Adipocyte (in vitro differentiated cells): ENCODE results near the gene AZIN2.
A peak's percentile ranks its signal among the peaks of the same experiment; 100 is the strongest.

Source experiments
- DNase-seq: peaks from one replicate; pipeline ENCODE4 v3.0.0-alpha.2; 2015; ENCODE audit warnings: low read depth
- H3K27me3 ChIP-seq: replicated peaks from 2 replicates; pipeline ENCODE4 v1.7.0; 2013; ENCODE audit warnings: mild to moderate bottlenecking, low read length, moderate library complexity; ENCODE audit not compliant: control insufficient read depth, insufficient read depth
- H3K36me3 ChIP-seq: 2 replicates; pipeline ENCODE4 v1.7.0; 2013; ENCODE audit warnings: low read length, mild to moderate bottlenecking, moderate library complexity; ENCODE audit not compliant: control insufficient read depth, insufficient read depth, severe bottlenecking
- H3K4me1 ChIP-seq: 2 replicates; pipeline ENCODE4 v1.7.0; 2013; ENCODE audit warnings: mild to moderate bottlenecking, low read length, moderate library complexity; ENCODE audit not compliant: control insufficient read depth, insufficient read depth
- H3K4me3 ChIP-seq: 2 replicates; pipeline ENCODE4 v1.7.0; 2013; ENCODE audit warnings: mild to moderate bottlenecking, low read length, moderate library complexity
- H3K9ac ChIP-seq: 2 replicates; pipeline ENCODE4 v1.7.0; 2013; ENCODE audit warnings: mild to moderate bottlenecking, low read length, moderate library complexity
- H3K9me3 ChIP-seq: 2 replicates; pipeline ENCODE4 v1.7.0; 2013; ENCODE audit warnings: mild to moderate bottlenecking, low read length, moderate library complexity; ENCODE audit not compliant: control insufficient read depth

The AZIN2 gene

DNA sequence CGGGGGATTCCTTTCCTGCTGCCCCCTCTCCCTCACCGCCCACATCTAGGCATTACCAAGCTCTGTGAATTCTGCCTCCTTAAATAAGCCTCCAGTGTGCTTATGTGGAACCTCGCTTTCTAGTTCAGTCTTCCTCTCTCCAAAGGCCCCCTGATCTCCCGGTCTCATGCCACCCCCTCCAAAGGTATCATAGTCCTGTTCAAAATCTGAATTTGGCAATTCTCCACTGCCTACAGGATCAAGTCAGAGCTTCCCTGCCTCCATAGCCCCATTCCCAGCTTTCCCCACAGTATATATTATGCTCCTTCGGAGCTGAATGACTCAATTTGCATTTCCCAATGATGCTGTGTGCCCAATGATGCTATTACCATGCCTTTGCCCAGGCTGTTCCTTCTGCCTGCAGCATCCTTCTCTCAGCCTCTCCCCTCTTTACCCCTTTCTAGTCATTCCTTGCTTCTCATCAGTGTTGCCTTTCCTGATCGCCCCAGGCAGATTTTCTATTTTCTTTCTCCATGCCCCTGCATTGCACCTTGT is 1.7 kb downstream of the AZIN2 start:
- DNase-seq, result peak; percentile 38
- Histone ChIP-seq H3K4me3 (no peak overlapping the region), H3K27me3 (no peaks in the 10 kb centered on the region), H3K36me3 (no peaks in the 10 kb centered on the region), H3K9me3 (no peaks in the 10 kb centered on the region), H3K4me1 (peaks cover 19% of the 10 kb centered on the region), H3K9ac (no peak overlapping the region)

DNA sequence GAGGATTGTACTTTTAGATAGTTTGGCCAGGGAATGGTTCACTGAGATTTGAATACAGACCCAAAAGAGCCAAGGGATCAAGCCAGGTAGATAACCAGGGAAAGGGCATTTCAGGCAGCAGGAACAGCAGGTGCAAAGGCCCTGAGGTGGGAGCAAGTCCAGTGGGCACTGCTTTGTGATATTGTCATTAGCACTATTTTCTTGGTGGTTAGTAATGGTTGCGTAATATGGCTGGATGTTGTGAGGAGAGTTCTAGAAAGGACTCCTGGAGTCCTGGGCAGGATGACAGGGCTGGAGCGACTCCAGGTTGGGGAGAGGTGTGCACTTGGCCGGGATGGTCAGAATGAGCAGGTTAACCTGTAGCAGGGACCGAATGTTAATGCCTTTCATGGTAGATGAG is 4.4 kb downstream of the AZIN2 start:
- H3K36me3 ChIP-seq, result no peaks in the 10 kb centered on the region
- peaks cover 22% of the 10 kb centered on the region for H3K4me1 ChIP-seq
- H3K4me3 ChIP-seq, result no peak overlapping the region
- DNase-seq, result no peak
- no peaks in the 10 kb centered on the region for H3K27me3 ChIP-seq
- H3K9me3 ChIP-seq, result no peaks in the 10 kb centered on the region
- no peak overlapping the region for H3K9ac ChIP-seq

DNA sequence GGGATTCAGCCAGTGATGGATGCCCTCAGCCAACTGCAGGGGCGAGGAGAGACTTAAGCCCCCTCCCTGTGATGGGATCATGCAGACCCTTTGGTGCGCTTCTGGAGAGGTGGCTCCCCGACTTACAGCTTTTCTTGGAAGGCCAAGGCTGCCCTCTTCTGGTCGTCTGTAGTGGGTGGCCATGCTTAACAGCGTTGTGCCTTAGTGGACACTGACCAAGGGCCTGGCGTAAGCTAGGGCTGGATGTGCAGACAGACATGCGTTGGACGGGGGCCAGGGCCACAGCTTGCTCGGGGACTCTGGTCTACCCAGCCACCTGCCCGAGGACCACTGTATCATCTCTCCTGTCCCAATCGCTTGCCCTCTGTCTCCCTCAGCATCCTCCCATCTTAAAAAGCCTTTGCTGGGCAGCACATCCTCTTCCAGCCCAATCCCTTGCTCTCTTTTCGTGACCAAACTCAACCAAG is 5.5 kb downstream of the AZIN2 start:
- H3K9me3 ChIP-seq, result no peaks in the 10 kb centered on the region
- no peak overlapping the region for H3K9ac ChIP-seq
- H3K4me1 ChIP-seq, result peaks cover 17% of the 10 kb centered on the region
- peak; percentile 88 for DNase-seq
- H3K27me3 ChIP-seq, result no peaks in the 10 kb centered on the region
- no peaks in the 10 kb centered on the region for H3K36me3 ChIP-seq
- no peak overlapping the region for H3K4me3 ChIP-seq

DNA sequence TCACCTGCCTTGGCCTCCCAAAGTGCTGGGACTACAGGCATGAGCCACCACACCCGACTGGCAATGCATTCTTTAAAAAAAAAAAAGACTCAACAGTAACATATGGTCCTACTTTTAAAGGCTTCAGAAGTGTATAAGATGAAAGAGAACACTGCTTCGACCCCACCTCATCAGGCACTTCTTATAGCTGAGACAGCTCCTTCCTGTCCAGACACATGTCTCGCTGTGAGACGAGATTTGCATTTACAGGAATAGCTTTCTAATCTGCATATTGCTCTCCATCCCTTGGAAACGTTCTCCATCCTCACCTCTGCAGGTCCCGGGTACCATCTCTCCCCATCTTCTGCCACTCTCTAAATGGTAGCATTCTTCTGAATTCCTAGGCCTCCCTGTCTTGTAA is 6.7 kb downstream of the AZIN2 start:
- Histone ChIP-seq H3K4me1 (peaks cover 5% of the 10 kb centered on the region), H3K9me3 (no peaks in the 10 kb centered on the region), H3K27me3 (no peaks in the 10 kb centered on the region), H3K4me3 (no peak overlapping the region), H3K9ac (no peak overlapping the region), H3K36me3 (no peaks in the 10 kb centered on the region)
- DNase-seq, result no peak

DNA sequence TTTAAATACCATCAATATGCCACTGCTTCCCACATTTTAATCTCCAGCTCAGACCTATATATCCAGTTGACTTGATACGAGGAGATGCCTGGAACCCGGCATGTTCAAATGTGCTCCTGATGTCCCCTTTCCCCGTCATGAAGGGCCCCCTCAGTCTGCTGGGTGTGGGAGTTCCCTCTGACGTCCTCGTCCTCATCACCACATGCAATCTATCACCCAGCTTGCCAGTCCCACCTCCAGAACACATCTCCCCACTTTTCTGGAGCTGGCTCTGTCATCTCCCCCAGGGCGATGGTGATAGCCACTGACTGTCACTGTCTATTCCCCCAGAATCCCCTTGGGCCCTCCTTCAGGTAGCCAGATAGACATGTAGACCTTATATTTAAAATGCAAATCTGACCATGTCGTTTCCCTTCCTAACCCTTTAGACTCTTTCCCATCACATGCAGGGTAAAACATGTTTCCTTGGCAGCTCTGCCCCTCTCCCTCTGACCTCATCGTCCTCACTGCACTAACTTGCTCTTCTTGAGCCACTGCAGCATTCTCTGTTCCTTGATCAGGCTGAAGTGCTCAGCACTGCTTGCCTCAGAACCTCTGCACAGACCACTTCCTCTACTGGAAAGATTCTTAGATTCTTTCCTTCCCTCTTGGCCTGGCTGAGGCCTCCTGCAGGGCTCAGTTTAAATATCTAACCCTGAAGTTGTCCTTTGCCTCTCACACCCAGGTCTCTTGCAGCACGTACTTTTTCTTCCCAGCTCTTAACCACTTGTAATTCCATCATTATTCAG is 7.4 kb downstream of the AZIN2 start:
- no peak overlapping the region for H3K4me3 ChIP-seq
- H3K36me3 ChIP-seq, result no peaks in the 10 kb centered on the region
- H3K4me1 ChIP-seq, result peaks cover 5% of the 10 kb centered on the region
- peak; percentile 33 for DNase-seq
- H3K9ac ChIP-seq, result no peak overlapping the region
- H3K9me3 ChIP-seq, result no peaks in the 10 kb centered on the region
- no peaks in the 10 kb centered on the region for H3K27me3 ChIP-seq

DNA sequence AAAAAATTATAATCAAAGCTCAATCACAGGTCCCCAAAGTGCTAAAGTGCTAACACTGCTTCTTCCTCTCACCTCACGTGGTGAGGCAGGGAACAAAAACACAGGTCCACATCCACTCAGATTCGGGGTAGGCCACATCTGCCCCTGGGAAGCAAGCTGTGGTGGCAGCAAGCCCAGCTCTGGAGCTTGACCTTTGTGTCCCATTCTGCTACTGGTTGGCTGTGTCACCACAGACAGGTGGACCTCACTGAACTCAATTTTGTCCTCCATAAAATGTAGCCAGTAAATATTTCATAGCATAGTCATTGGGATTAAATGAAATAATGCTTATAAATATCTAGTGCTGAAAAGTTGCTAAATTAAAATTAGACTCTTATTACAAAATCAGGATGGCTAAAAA is 8.5 kb downstream of the AZIN2 start:
- DNase-seq, result no peak
- Histone ChIP-seq H3K9ac (no peak overlapping the region), H3K9me3 (no peaks in the 10 kb centered on the region), H3K4me3 (no peak overlapping the region), H3K27me3 (no peaks in the 10 kb centered on the region), H3K36me3 (no peaks in the 10 kb centered on the region), H3K4me1 (peaks cover 5% of the 10 kb centered on the region)

DNA sequence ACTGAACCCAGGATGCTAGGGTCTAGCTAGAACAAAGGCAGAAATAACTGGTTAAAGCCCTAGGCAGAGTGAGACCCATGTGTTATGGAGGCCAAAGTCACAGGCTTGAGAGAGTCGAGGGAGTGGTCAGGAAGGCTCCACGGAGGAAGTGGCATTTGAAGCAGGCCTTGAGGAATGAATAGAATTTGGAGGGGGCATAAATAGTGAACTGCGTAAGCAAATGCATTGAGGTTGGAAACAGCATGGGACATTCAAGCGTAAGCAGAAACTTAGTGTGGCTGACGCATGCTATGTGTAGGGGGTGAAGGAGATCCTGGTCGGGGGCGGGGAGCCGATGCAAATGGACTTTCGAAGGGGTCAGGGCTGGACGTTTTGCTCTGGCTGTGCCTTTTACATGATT is 11.5 kb downstream of the AZIN2 start:
- DNase-seq, result no peak
- no peaks in the 10 kb centered on the region for H3K27me3 ChIP-seq
- H3K4me1 ChIP-seq, result peaks cover 16% of the 10 kb centered on the region
- no peak overlapping the region for H3K4me3 ChIP-seq
- no peak overlapping the region for H3K9ac ChIP-seq
- no peaks in the 10 kb centered on the region for H3K9me3 ChIP-seq
- peaks cover under 1% of the 10 kb centered on the region for H3K36me3 ChIP-seq

DNA sequence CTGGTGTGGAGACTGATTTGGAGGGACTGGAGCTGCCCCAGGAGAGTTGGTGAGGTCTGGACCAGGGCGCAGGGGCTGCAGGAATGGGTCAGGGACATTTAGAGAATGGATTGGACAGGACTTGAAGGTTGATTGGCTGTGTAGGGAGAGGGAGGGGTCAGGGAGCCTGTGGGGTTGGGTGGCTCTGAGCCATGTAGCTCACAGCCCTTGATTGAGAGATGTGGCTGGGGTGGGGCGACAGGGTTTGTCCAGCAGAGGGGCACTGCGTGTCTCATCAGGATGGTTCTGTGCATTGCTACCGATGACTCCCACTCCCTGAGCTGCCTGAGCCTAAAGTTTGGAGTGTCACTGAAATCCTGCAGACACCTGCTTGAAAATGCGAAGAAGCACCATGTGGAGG is 12.1 kb downstream of the AZIN2 start:
- no peak overlapping the region for H3K9ac ChIP-seq
- H3K27me3 ChIP-seq, result no peaks in the 10 kb centered on the region
- no peak overlapping the region for H3K4me3 ChIP-seq
- H3K36me3 ChIP-seq, result peaks cover 6% of the 10 kb centered on the region
- no peak for DNase-seq
- no peaks in the 10 kb centered on the region for H3K9me3 ChIP-seq
- H3K4me1 ChIP-seq, result peaks cover 16% of the 10 kb centered on the region

DNA sequence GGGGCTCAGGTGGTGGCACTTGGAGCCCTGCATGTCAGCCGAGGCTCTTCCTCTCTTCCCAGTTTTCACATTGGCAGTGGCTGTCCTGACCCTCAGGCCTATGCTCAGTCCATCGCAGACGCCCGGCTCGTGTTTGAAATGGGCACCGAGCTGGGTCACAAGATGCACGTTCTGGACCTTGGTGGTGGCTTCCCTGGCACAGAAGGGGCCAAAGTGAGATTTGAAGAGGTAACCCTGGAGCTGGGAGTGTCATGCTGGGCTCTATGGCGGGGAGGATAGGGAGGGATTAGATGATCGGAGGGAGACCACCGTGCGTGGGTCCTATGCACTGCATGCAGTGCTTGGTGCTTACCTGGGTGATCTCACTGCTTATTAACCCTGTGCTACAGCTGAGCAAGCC is 13.5 kb downstream of the AZIN2 start:
- peaks cover 28% of the 10 kb centered on the region for H3K4me1 ChIP-seq
- no peaks in the 10 kb centered on the region for H3K27me3 ChIP-seq
- no peak overlapping the region for H3K4me3 ChIP-seq
- H3K36me3 ChIP-seq, result peaks cover 6% of the 10 kb centered on the region
- no peak for DNase-seq
- no peaks in the 10 kb centered on the region for H3K9me3 ChIP-seq
- no peak overlapping the region for H3K9ac ChIP-seq

DNA sequence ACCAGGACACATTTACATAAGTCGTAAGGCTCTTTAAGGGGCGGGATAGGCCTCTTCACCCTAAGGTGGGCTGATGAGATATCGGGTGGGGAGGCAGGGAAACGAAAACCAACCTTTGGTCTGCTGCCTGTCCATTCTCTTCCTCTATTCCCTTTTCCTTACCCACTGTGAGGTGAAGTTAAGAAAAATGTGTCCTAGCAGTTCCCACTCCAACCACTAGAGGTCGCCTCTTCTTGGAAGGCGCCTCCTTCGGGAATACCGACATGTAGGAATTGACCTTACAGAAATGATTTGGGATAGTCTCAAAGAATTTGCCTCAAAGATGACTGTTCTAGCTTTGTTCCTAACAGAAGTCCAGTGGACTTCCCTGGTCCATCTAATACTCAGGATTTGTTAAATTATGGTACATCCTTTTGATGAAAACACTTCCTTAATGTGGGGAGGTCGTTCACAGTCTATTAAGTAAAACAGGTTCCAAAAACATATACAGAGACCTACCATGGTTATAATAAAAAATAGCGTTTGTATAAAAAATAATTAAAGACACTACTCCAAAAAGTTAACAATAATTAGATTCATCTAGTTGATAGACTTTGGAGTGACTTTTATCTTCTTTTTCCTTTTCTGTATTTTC is 14.1 kb downstream of the AZIN2 start:
- peaks cover 6% of the 10 kb centered on the region for H3K36me3 ChIP-seq
- no peaks in the 10 kb centered on the region for H3K27me3 ChIP-seq
- H3K4me3 ChIP-seq, result no peak overlapping the region
- peaks cover 29% of the 10 kb centered on the region for H3K4me1 ChIP-seq
- no peak overlapping the region for H3K9ac ChIP-seq
- no peaks in the 10 kb centered on the region for H3K9me3 ChIP-seq
- DNase-seq, result peak; percentile 87

DNA sequence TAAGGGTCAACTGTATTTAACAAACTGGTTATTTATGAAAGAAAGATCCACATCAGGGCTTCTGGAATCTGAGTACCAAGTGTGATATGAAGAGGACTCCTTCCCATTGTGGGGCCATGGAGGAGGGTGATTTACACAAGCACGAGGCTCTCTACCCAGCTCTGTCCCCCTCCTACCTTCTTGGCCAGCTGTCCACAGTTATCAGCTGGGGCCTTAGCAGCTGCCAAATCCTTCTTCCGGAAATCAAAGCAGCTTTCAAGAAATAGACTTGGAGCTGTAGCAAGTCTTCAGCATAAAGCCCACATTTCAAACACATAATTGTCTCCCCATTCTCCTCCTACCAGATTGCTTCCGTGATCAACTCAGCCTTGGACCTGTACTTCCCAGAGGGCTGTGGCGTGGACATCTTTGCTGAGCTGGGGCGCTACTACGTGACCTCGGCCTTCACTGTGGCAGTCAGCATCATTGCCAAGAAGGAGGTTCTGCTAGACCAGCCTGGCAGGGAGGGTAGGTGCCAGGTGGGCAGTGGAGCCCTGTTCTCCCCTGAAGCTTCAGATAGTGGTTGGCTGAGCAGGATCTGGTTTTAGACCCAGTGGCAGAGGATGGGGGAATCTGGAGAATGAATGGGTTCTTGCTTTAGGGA is 15.5 kb downstream of the AZIN2 start:
- peak; percentile 36 for DNase-seq

More for the DNA sequence above, 15.5 kb downstream of the AZIN2 start:
- Histone ChIP-seq H3K36me3 (peaks cover 6% of the 10 kb centered on the region), H3K9me3 (no peaks in the 10 kb centered on the region), H3K27me3 (no peaks in the 10 kb centered on the region), H3K4me1 (peaks cover 34% of the 10 kb centered on the region), H3K9ac (no peak overlapping the region), H3K4me3 (no peak overlapping the region)
